GM04503 (cell line): ENCODE results near the gene TMEM92.
"Not testable (repeated sequence)": the region's sequence is repeated elsewhere in the genome, so short reads cannot be mapped to it uniquely, and the experiment has no call there.

Experiments used
- DNase-seq: peaks from one replicate; pipeline ENCODE4 v3.0.0-alpha.2; 2012; ENCODE audit warnings: low read depth

TMEM92 gene

DNA sequence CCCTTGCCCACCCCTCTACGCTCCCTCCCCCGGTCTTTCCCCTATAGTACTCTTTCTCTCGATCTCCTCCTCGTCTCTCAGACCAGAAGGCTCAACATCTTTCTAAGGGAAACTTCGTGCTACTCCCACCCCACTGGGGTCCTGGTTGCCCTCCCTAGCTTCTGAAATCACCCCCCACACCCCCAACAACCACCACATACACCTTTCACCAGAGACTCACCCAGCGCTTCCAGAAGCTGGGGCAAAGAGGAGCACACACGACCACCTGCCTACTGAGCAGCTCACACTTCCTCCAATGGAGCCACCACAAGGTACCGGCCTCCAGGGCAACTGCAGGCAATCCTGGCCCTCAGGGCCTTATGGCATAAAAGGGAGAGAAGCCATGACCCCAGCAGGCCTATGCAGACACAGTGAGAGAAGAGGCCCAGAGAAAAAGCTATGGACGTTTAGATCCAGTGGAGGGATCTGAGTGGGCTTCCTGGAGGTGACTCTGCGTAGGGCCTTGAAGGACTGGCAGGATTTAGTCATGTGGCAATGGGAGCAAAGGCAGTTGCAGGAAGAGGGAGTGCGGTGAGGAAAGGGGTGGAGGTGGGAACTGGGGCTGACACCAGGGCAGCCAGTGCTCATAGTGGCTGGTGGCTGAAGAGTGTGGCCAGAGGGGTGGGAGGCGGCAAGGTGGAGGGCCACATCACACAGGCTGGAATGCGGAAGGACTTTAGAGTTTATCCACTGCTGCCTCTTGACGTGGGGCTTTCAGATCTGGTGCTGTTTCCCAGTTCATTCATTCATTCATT is 12.1 kb upstream of the TMEM92 start:
- no peak for DNase-seq

DNA sequence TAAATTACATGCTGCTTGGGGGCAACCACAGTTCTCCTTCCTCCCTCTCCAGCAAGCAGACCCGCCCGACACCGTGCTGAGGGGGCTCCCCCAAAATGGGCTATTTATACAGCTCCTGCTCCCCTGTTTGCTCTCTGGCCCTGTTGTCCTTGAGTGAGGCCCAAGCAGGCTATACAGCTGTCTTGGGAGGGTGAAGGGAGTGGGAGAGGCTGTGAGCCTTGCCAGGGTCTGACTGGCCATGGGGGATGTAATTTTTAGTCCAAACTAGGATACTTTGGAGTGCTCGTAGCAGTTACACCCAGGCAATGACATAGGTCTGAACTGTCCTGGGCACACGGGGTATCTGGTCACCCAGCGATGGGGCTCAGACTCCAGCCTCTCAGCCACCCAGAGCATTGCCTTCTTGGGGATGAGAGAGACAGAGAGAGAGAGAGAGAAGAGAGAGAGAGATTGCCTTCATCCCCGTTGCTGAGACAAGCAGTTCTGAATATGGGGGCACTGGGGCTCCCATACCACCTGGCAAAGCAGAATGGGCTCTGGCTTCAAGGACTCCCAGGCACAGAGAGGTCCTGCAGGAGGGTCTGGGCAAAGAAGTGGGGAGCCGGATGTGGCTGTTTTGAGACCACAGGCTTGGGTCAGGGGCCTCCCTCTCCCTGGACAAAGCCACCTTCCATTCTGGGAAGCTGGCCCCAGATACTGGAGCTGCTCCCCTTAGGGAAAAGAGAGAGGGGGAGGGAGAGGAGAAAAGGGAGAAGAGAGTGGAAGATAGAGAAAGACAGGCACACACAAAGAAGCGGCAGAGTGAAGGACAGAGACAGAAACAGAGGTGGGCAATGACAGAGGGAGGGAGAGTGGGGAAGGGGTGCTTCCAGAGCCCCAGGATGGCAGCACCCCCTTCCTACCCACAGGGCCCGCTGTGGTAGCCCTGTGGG is 10.7 kb upstream of the TMEM92 start:
- DNase-seq: no peak

DNA sequence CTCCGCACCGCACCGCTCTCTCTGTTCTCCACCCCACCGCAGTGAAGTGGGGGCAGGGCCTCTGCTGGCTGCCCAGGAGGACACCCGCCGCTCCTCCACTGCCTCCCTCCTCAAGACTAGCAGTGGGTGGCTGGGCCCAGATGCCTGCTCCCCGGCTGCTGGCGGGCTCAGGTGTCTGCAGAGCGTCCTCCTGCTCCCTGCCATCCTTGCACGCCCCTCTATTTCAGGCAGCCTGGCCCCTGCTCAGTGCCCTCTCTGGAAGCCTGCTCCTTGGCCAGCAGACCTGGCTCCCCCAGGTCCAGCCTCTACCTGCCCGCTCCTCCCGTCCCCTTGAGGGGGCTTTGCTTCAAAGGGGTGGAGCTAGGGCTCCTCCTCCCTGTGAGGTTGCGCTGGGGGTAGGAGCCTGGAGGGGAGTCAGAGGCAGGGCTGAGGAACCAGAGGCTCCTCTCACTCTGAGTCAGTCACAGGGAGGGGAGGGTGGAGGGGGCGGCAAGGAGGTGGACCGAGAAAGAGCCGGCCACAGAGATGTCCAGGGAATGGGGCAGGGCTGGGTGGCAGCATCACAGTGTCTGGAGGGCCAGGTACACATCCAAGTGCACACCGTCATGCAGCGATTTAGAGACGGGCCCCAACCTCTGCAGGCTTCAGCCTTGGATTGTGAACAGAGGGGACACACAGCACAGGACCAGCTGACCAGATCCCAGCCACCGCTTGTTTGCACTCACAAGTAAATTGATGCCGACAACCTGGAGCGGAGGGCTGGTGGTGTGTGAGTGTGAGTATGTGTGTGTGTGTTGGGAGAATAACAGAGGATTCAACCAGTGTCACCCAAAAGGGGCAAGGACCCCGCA is 9.8 kb upstream of the TMEM92 start:
- DNase-seq: no peak

DNA sequence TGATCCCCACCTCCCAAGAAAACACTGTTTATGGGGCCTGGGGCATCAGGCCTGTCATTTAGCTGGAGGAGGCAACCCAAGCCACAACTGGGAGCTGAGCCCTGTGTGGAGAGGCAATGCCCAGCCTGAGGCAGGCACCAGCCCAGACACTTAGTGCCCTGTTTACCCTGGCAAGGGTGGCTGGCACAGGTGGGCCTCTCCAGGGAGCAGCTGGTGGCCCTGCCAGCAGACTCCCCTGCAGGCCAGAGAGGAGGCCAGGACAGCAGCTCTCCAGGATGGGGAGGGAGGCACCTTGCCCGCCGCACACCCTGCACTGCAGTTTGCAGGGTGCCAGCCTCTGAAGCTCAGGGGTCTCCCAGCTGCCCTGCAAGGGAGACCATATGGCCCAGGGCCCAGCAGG is 9.1 kb upstream of the TMEM92 start:
- no peak for DNase-seq

DNA sequence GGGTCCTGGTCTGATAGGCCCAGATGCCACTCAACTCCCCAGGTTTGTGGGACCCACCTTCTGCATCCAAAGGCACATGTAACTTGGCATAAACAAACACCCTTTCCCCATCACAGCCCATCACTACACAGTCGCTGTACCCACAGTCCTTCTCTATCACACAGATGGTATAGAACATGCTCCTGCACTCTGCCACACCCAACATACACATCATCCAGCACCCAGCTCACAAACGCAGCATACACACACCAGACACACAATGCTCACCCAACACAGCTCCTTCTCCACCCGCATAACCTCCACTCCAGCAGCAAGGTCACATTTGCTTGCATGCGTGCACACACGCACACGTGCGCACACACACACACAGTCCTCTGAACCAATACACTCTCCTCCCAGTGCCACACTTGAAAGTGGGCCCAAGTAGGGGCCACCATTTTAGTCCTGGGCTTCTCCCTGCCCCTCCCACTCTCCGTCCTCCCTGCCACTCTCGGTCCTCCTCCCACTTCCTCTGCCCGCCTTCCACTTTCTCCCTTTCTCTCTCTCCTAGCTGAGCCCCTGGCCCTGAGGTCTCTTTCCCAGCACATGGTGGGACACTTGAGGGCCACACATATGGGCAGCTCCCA is 8.5 kb upstream of the TMEM92 start:
- DNase-seq: no peak

DNA sequence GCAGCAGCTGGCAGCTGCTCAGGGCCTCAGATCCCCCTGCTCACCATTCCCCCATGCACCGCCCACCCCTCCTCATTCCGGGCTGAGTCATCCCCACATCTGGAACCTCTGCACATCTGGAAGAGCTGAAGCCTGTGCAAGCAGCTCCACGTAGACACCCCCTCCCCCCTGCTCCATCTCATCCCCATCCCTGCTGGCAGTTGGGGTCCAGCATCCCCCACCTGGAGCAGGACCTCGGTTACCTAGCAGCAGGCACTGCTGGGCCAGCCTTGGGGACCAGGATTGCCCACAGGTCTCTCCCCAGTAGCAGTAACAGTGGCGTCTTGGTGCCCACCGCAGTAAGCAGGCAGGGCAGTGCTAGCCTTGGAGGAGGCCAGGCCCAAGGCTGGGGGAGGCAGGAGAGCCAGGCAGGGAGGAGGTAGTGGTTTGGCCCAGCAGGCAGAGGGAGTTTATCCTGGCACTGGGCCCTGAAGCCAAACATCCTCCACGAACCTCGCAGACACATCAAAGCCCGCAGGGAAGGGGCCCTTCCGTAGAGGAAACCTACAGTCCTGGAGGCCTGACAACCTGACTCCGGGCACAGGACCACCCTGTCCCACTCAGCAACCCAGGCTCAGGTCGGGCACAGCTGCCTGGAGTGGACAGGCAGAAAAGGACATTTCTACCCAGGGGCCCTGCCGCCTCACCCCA is 7.7 kb upstream of the TMEM92 start:
- DNase-seq: peak; percentile 44

DNA sequence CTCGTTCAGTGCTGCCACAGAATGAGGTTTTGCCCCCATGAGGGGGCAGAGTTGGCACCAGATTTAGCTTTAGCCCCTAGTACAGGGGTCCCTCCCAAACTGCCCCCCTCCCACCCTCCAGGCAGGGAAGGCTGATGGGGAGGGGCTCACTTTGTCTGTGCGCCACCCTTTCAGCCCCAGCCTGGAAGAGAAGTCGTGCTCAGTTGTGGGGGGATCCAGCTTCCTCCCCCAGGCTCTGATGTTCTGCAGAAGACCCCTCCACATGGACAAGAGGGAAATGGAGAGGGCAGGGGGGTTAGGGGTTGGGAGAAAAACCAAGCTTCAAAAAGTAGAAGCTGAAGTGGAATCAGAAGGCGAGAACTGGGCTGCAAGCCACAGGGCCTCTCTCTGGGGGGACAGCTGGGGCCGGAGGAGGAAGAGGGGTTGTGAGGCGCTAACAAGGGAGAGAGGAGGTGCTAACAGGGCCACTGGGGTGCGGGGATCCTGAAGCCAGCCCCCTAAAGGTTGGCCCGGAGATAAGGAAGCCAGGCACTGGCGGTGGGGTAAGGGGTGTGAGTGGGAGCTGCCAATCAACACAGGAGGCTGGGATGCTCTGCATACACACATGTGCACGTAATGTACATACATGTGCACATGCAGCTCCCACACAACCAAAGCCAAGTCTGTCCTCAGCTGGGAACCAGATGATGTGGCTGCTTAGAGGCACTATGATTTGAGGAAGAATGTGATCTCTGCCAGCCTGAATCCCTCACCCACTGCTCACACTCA is 7.0 kb upstream of the TMEM92 start:
- DNase-seq: no peak

DNA sequence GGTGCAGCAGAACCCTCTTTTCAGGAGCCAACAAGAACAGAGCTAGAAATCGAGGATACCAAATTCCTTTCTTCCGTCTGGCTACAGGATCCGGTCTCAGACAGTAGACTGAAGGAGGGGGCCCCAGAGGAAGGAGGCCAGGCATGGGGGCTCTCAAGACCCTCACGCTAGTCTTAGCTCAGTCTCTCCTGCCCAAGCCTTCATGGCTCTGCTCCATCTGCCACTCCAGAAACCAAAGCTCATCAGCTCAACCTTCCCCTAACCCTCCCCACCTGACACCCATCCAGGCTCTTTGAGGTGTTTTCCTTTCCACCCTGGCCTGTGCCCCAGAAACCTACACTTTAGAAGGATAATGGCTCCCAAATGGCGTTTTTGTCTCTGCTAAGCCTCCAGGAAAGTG is 6.2 kb upstream of the TMEM92 start:
- DNase-seq: no peak

DNA sequence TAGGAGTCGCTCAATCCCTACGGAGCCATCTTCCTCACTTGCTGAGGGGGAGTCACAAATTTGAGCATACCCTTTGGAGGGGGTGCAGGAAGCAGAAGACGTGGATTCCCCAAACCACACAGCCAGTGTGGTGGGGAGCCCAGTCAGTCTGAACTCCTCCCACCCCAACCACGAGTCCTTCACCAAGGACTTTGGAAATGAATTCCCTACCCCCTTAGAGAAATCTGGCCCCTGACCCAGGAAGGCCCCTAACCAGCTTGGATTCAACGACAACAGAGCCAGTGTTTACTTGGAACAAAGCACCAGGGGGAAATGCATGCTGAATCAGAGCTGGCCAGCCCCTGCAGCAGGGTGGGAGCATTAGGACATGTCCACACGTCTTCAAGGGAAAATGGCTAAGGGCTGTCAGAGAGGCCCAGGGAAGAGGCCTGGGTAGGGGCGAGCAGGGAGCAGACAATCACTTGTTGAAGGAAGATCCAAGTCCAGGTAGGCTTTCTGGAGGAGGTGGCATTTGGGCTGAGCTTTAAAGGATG is 5.5 kb upstream of the TMEM92 start:
- no peak for DNase-seq

DNA sequence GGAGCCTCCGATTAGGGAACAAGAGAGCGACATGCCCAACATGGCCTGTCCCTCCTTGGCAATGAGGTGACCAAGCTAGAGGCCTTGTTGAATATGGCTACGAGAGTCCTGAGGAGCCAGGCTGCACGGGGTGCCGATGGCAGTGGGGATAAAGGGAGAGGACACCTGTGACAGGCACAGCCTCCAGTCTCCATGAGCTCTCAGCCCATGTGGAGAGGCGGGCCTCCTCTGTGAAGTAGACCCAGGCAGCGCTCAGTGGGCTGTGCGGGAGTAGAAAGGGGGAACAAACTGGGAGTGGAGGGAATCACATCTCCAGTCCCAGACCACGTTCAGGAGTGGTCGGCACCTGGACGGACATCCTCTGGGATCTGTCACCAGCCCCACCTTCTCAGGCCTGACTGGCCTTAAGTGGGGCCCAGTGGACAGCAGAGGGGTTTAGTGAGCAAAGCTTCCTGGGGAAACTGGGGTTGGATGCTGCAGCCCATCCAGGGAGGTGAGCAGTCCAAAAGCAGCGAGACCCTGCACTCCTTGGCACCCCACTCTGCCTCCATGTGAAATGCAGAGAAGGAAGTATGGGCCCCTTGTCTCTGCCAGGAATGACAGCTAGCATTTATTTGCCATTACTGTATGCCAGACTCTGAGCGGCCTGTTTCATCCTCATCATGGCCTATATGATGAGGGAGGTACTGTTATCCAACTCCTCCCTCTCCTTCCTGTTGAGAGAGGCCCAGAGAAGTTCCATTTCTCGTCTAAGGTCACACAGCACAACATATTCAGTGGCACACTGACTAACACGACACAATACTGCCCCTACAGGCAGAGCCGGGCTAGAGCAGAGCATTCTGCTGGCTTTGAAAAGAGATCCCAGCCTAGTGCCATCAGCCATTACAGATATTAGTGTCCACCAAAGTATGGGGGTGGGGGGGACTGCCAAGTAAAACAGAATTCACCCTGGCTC is 4.5 kb upstream of the TMEM92 start:
- peak; percentile 56 for DNase-seq

DNA sequence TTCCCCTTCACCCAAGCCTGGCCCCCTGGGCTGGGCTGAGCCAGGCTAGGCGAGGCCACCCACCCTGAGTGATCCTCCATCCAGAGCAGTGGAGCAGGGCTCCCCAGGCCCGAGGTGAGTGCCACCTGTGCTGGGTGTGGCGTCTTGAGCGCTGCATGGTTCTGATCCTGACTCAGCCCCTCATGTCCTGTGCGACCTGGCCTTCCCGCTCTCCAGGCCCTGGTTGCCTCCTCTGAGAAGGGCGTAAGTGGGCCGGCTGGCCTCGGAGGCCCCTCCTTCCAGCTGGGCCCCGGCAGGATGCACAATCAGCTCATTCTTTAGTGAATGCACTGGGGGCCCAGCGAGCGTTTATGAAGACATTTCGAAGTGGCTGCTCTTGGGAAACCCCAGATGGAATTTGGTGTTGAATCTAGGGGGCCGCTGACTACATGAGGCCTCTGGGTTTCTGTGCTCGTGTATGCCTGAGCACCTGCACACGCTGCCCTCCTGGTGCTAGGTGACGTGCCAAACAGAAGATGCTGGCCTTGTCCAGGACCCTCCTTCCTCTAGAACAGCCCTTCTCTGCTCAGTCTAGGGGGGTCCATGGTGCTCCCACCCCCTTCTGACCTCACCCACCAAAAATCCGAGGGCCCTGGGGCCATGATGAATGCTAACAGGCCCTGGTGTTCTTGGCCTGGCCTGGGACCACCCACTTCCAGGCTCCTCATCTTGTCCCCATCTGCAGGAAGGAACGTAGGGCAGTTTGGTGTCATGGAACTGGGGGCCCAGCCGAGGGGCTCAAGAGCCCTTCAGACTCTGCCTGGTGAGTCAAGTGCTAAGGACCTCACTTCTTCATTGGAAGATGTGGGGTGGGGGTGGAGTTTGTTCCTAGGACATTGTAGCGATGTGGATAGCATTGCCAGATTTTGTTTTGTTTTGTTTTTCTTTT is 3.6 kb upstream of the TMEM92 start:
- DNase-seq: no peak

DNA sequence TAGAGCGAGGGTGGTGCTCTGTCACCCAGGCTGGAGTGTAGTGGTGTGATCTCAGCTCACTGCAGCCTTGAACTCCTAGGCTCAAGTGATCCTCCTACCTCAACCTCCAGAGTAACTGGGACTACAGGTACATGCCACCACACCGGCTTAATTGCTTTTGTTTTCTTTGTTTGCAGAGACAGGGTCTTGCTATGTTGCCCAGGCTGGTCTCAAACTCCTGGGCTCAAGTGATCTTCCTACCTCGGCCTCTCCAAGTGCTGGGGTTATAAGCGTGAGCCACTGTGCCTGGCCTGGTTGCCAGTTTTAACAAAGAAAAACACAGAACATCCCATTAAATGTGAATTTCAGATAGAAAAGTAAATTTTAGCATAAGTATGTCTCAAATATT is 2.9 kb upstream of the TMEM92 start:
- not testable (repeated sequence) for DNase-seq

DNA sequence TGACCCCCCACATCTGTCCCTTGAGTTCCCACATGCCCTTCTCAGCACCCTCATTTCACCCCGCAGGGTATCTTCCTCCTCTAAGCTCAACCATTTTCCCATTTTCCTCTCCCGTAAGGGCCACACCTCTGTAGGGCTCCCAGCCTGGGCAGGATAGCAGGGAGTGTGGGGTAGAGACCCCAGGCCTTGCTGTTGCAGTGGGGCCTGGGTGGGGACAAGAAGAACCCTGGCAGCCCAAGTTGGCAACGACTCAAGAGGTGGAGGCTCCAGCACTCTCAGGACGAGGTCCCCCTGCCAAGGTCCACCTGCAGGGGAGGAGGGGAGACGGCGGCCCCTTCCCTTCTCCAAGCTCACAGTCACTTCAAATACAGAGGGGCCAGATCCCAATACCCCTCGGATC is 2.0 kb upstream of the TMEM92 start:
- no peak for DNase-seq

DNA sequence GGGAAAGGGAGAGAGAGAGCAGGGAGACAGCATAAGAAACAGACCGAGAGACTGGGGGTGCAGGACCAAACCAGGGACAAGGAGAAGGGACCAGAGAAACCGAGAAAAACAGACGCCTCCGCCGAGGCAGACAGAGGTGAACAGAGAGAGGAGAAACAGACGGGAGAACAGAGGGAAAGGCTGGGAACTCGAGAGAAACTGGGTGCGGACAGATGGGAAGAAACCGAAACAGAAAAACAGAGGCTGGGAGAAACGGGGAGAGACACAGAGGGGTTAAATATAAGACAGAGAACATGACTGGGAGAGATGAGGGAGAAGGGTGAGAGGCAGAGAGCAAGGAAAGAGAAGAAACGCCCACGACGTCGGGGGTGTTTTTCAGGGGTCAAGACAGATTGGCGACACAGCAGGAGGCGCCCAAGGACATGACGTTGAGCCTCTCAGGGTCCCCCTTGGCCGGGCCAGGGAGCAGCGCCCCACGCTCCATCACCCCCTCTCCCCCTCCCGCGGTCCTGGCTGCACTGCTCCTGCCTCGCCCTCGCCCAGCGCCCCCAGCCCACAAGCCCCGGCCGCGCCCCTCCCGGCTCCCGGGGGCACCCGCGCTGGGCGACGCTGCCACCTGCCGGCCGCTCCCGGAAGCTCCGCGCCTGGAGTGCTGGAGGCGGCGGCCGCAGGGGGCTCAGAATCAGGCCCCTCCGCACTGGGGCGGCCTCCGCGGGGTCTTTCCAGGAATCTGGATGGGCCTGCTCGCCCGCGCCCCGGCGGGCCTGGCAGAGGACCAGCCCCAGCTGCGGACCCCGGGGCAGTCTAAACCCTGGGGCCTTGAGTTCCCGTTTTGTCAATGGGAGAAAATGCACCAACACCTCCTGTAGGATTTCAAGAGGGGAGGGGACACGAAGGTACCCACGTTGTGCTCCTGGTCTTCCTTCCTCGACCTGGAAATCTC is 1.3 kb upstream of the TMEM92 start:
- no peak for DNase-seq

DNA sequence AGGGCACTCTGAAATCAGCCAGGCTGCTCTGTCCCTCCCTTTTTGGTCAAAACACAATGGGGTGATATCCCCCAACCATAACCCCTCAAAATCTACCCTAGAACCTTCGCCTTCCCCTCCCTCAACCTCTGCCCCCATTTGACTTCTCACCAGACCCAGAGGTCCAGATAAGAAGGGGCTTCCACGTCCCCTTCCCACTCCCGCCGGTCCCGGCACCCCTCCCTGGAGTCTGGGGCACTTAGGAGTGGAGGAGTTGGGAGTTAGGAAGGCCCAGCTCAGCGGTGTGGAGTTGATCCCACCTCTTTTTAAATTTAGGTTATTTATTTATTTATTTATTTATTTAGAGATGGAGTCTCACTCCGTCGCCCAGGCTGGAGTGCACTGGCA is 619 bp upstream of the TMEM92 start:
- no peak for DNase-seq

DNA sequence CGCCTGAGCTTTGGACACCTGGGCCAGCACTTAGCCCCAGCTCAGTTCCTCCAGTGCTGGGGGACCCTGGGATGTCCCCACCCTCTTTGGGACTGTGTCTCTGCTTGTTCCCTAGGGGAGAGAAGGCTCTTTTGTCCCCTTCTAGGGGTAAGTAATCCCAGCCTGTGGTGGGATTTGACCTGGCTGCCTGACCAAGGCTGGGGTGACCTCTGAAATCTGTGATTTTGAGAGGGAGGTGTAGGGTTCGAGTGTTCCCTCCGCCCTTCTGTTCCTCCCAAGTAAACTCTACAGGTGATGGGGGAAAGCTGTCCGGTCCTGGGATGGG is 593 bp downstream of the TMEM92 start:
- no peak for DNase-seq

DNA sequence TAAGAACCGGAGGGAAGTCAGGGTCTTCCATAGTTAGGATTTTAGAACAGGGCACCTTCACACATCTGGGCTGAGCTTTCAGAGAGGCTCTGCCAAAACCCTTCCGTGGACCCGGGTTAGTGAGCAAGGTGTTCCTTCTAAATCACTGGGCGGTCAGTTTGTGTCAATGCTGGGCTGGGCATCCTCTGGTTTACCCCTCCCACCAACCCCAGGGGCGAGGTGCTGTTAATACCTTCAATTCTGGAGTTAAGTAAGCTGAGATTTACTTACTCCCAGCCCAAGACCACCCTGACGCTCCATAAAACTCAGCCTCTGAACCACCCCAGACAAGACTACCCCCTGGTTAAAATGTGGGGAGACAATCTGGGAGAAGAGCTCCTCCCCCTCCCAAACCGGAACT is 1.0 kb downstream of the TMEM92 start:
- no peak for DNase-seq
